ENCODE results near the gene TXNDC11.

- TF ChIP-seq CTCF (IDR thresholded peaks at IDR 0.05), result no peak
- no peak for TF ChIP-seq POLR2AphosphoS5 (IDR thresholded peaks at IDR 0.05)
- no peak for TF ChIP-seq POLR2A (IDR thresholded peaks at IDR 0.05)
Observed at GRCh38 chr16:11737713-11738112, 4.9 kb downstream of the TXNDC11 start.

Measured in upper lobe of left lung (tissue), 4 donors.